ENCODE data around the gene ACOT4.
"Not testable (repeated sequence)": the region's sequence is repeated elsewhere in the genome, so short reads cannot be mapped to it uniquely, and the experiment has no call there.

The ACOT4 gene

GRCh38 chr14:73591690-73592449, at the start of gene ACOT4:
Gene ACOT4, plus strand, starts transcription at chr14:73591873. Its CDS starts 87 bp downstream, at chr14:73591960.
- Histone ChIP-seq H3K36me3 (ENCODE audit: insufficient read depth, low read length) (no peaks in the 10 kb centered on the region), H3K27me3 (ENCODE audit: insufficient read depth, low read length) (no peaks in the 10 kb centered on the region), H3K4me1 (ENCODE audit: insufficient read depth, low read length) (no peaks in the 10 kb centered on the region), H2AFZ (ENCODE audit: low read depth, low read length) (no peak within 1 kb of the TSS), H3K4me3 (ENCODE audit: low read length) (no peak within 1 kb of the TSS), H3K9me3 (ENCODE audit: low read length) (peaks cover 1% of the 10 kb centered on the region)

GRCh38 chr14:73542961-73543360, 48.7 kb upstream of the ACOT4 start:
- not testable (repeated sequence) for H3K27me3 ChIP-seq (ENCODE audit: insufficient read depth, low read length); H3K4me3 ChIP-seq (ENCODE audit: low read length); H2AFZ ChIP-seq (ENCODE audit: low read depth, low read length); H3K36me3 ChIP-seq (ENCODE audit: insufficient read depth, low read length); H3K9me3 ChIP-seq (ENCODE audit: low read length); H3K4me1 ChIP-seq (ENCODE audit: insufficient read depth, low read length)

- not testable (repeated sequence) for H3K9me3 ChIP-seq (ENCODE audit: low read length); H3K4me1 ChIP-seq (ENCODE audit: insufficient read depth, low read length); H2AFZ ChIP-seq (ENCODE audit: low read depth, low read length); H3K4me3 ChIP-seq (ENCODE audit: low read length); H3K36me3 ChIP-seq (ENCODE audit: insufficient read depth, low read length); H3K27me3 ChIP-seq (ENCODE audit: insufficient read depth, low read length)
Observed at GRCh38 chr14:73545353-73545752, 46.3 kb upstream of the ACOT4 start.

- H3K4me3 ChIP-seq (ENCODE audit: low read length); H2AFZ ChIP-seq (ENCODE audit: low read depth, low read length); H3K4me1 ChIP-seq (ENCODE audit: insufficient read depth, low read length); H3K27me3 ChIP-seq (ENCODE audit: insufficient read depth, low read length); H3K9me3 ChIP-seq (ENCODE audit: low read length); H3K36me3 ChIP-seq (ENCODE audit: insufficient read depth, low read length): not testable (repeated sequence)
Observed at GRCh38 chr14:73549097-73549496, 42.6 kb upstream of the ACOT4 start.

- not testable (repeated sequence) for H3K36me3 ChIP-seq (ENCODE audit: insufficient read depth, low read length); H3K4me3 ChIP-seq (ENCODE audit: low read length); H3K27me3 ChIP-seq (ENCODE audit: insufficient read depth, low read length); H3K4me1 ChIP-seq (ENCODE audit: insufficient read depth, low read length); H3K9me3 ChIP-seq (ENCODE audit: low read length); H2AFZ ChIP-seq (ENCODE audit: low read depth, low read length)
Observed at GRCh38 chr14:73549889-73550524, 41.7 kb upstream of the ACOT4 start.

- Histone ChIP-seq H3K9me3 (ENCODE audit: low read length) (no peaks in the 10 kb centered on the region), H3K4me3 (ENCODE audit: low read length) (no peak overlapping the region), H3K27me3 (ENCODE audit: insufficient read depth, low read length) (no peaks in the 10 kb centered on the region), H2AFZ (ENCODE audit: low read depth, low read length) (no peak overlapping the region), H3K36me3 (ENCODE audit: insufficient read depth, low read length) (no peaks in the 10 kb centered on the region), H3K4me1 (ENCODE audit: insufficient read depth, low read length) (no peaks in the 10 kb centered on the region)
Observed at GRCh38 chr14:73553845-73554244, 37.8 kb upstream of the ACOT4 start.

- not testable (repeated sequence) for H3K4me3 ChIP-seq (ENCODE audit: low read length); H3K36me3 ChIP-seq (ENCODE audit: insufficient read depth, low read length); H3K9me3 ChIP-seq (ENCODE audit: low read length); H2AFZ ChIP-seq (ENCODE audit: low read depth, low read length); H3K4me1 ChIP-seq (ENCODE audit: insufficient read depth, low read length); H3K27me3 ChIP-seq (ENCODE audit: insufficient read depth, low read length)
Observed at GRCh38 chr14:73557201-73557600, 34.5 kb upstream of the ACOT4 start.

- H2AFZ ChIP-seq (ENCODE audit: low read depth, low read length); H3K4me1 ChIP-seq (ENCODE audit: insufficient read depth, low read length); H3K4me3 ChIP-seq (ENCODE audit: low read length); H3K9me3 ChIP-seq (ENCODE audit: low read length); H3K27me3 ChIP-seq (ENCODE audit: insufficient read depth, low read length); H3K36me3 ChIP-seq (ENCODE audit: insufficient read depth, low read length): not testable (repeated sequence)
Observed at GRCh38 chr14:73558238-73558637, 33.4 kb upstream of the ACOT4 start.

- H3K4me3 ChIP-seq (ENCODE audit: low read length); H3K4me1 ChIP-seq (ENCODE audit: insufficient read depth, low read length); H3K27me3 ChIP-seq (ENCODE audit: insufficient read depth, low read length); H3K9me3 ChIP-seq (ENCODE audit: low read length); H2AFZ ChIP-seq (ENCODE audit: low read depth, low read length); H3K36me3 ChIP-seq (ENCODE audit: insufficient read depth, low read length): not testable (repeated sequence)
Observed at GRCh38 chr14:73562256-73562655, 29.4 kb upstream of the ACOT4 start.

- H3K4me3 ChIP-seq (ENCODE audit: low read length); H3K9me3 ChIP-seq (ENCODE audit: low read length); H3K36me3 ChIP-seq (ENCODE audit: insufficient read depth, low read length); H3K4me1 ChIP-seq (ENCODE audit: insufficient read depth, low read length); H3K27me3 ChIP-seq (ENCODE audit: insufficient read depth, low read length); H2AFZ ChIP-seq (ENCODE audit: low read depth, low read length): not testable (repeated sequence)
Observed at GRCh38 chr14:73562696-73563095, 29.0 kb upstream of the ACOT4 start.

GRCh38 chr14:73566431-73566830, 25.2 kb upstream of the ACOT4 start:
- H3K27me3 ChIP-seq (ENCODE audit: insufficient read depth, low read length); H3K9me3 ChIP-seq (ENCODE audit: low read length); H3K36me3 ChIP-seq (ENCODE audit: insufficient read depth, low read length); H3K4me1 ChIP-seq (ENCODE audit: insufficient read depth, low read length); H2AFZ ChIP-seq (ENCODE audit: low read depth, low read length); H3K4me3 ChIP-seq (ENCODE audit: low read length): not testable (repeated sequence)

- not testable (repeated sequence) for H3K27me3 ChIP-seq (ENCODE audit: insufficient read depth, low read length); H3K4me3 ChIP-seq (ENCODE audit: low read length); H3K4me1 ChIP-seq (ENCODE audit: insufficient read depth, low read length); H2AFZ ChIP-seq (ENCODE audit: low read depth, low read length); H3K36me3 ChIP-seq (ENCODE audit: insufficient read depth, low read length); H3K9me3 ChIP-seq (ENCODE audit: low read length)
Observed at GRCh38 chr14:73566935-73567334, 24.7 kb upstream of the ACOT4 start.

- no peaks in the 10 kb centered on the region for H3K27me3 ChIP-seq (ENCODE audit: insufficient read depth, low read length)
- H3K36me3 ChIP-seq (ENCODE audit: insufficient read depth, low read length) = no peaks in the 10 kb centered on the region
- no peaks in the 10 kb centered on the region for H3K9me3 ChIP-seq (ENCODE audit: low read length)
- no peak overlapping the region for H3K4me3 ChIP-seq (ENCODE audit: low read length)
- no peak overlapping the region for H2AFZ ChIP-seq (ENCODE audit: low read depth, low read length)
- no peaks in the 10 kb centered on the region for H3K4me1 ChIP-seq (ENCODE audit: insufficient read depth, low read length)
Observed at GRCh38 chr14:73567358-73567757, 24.3 kb upstream of the ACOT4 start.
